Heart left ventricle (tissue), 13 donors: ENCODE measurements around the gene EPS8.

ENCODE experiments used
- CTCF ChIP-seq, 12 donors: fragments of 200-600 bp; sonication (generic) in 4 of 12; IDR thresholded peaks; one replicate each; pipeline versions ENCODE4 v1.5.0 to v1.8.0; 2018 to 2022; ENCODE audit warnings: antibody characterized with exemption in 12 of 12, mild to moderate bottlenecking in 5 of 12
- POLR2A ChIP-seq, 2 donors: fragments of 450-650 bp; IDR thresholded peaks; one replicate each; pipeline ENCODE4 v1.6.1; 2017; ENCODE audit warnings: antibody characterized with exemption in 2 of 2, mild to moderate bottlenecking in 2 of 2, moderate library complexity in 2 of 2
- donor health status: ischemic (EF 13 %, LVEDD 7.1; RV severe dilation, severe dysfunction).
- donor health status: DM: no; HTN: yes; CAD: no.
- donor health status: DM: no; HTN: no; CAD: no.
- donor health status: ischemic (EF 25% LVEDD 6.9; RV normal size, moderate dysfunction).
- donor health status: ischemic (EF 25% LVEDD 5.7; RV mildly dilated, moderate dysfunction).
- donor health status: ischemic (EF 35%, LVEDD 5.7; RV mildly dilated, moderate dysfunction).
- donor health status: nonischemic (EF 11% LVEDD 7.7; RV severe dilation, severe dysfunction).
- donor health status: DM: yes; HTN: yes; CAD: no.
- donor health status: PGD.
- donor health status: ischemic (EF 29% LVEDD 5.4; RV normal size, mild dysfunction).
- donor health status: nonischemic (EF 23%, LVEDD 6.1; RV moderate dilation, normal function).

- TF ChIP-seq CTCF (IDR thresholded peaks at IDR 0.05): no peak
- no peak for TF ChIP-seq POLR2A (IDR thresholded peaks at IDR 0.05)
Measured at GRCh38 chr12:15754233-15754632, 35.0 kb downstream of the EPS8 start.
